T-helper 1 cell (primary cell): ENCODE measurements around the gene SND1.

Experiments
- DNase-seq, 5 donors: peaks; one replicate each; pipeline ENCODE4 v3.0.0-alpha.2; 2012 to 2020
- total RNA-seq, 4 donors: gene quantifications; one replicate each; lab custom pipeline; 2026; lab: John Stamatoyannopoulos, UW

SND1 gene
- 114 to 210 (median 171) reads per million in 4 donors for total RNA-seq

DNA sequence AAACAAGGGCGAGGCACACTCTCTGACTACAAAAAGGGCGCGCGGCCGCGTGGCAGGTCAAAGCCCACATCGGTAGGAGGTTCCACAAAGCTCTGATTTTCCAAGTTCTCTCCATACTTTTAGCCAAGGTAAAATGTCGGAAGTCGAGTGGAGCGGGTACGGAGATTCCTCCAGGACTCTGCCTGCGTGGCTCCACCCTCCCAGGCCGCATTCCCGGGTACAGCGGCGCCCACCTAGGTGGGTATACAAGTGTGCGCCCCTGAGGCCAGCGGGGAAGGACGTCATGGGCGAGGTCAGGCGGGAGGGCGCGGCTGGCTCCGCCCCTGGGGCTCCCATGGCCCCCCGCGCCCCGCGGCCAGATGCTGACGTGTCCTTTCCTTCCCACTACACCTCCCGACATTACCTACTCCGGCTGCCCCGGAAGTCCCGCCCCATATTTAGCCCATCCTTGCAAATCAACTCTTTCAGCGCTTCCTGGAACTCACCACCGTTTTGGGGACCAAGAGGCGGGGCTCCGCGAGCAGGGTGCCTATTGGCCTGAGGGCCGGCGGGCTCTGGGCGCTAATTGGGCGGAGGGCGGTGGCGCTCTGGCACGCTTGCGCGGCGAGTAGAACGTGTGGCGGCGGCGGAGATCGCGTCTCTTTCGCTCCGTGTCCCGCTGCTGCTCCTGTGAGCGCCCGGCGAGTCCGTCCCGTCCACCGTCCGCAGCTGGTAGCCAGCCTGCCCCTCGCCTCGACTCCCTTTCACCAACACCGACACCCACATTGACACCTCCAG lies at the start of gene SND1:
Gene SND1 (plus strand): TSS at position 639 of the 777 bp plus-strand sequence. CDS start 180 bp downstream, outside the sequence.
- peak; percentile 96 to 99 (median 98) for DNase-seq

DNA sequence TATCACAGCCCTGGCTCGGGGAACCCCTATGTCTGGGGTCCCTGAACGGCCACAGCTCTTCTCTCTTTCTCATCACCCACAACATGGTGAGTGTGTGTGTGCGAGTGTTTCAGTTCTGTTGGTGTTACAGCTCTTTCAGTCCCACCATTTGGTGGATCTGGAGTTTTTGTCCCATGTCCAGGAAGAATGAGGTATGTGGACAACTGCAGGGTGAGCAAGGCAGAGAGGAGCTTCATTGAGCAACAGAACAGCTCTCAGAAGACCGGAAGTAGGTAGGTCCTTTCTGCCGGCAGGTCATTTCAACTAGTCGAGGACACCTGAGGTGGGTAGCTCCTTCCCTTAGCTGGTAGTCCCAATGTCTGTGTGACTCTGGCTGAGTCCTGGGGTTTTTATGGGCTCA lies 43.5 kb upstream of the SND1 start:
- no peak for DNase-seq

DNA sequence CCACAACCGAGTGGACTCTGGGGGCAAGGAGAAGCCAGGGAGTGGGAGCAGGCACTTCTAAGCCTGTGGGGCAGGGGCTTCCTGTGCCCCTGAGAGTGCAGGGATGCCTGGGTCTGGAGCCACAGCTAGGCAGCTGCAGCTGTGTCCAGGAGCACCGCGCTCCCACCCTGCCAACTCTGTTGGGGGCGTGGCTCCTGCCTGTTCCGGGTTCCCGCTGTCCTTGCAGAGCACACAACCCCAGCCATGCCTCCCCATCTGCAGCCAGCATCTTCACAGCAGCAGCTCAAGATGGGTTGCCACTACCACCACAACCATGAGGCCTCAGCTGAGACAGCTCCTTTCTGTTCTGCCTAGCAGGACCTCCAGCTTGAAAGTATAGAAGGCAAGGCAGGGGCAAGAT lies 42.7 kb upstream of the SND1 start:
- DNase-seq = no peak

DNA sequence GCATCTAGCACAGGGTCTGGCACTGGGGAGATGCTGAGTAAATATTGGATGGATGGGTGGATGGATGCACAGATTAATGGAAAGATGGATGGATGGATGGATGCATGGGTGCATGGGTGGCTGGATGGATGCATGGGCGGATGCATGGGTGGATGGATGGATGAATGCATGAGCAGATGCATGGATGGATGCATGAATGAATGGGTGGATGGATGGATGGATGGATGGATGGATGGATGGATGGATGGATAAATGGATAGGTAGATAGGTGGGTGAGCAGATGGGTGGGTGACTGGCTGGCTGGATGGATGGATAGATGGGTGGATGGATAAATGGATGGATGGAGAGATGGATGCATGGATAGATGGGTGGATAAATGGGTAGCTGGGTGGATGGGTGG lies 39.7 kb upstream of the SND1 start:
- no peak for DNase-seq

DNA sequence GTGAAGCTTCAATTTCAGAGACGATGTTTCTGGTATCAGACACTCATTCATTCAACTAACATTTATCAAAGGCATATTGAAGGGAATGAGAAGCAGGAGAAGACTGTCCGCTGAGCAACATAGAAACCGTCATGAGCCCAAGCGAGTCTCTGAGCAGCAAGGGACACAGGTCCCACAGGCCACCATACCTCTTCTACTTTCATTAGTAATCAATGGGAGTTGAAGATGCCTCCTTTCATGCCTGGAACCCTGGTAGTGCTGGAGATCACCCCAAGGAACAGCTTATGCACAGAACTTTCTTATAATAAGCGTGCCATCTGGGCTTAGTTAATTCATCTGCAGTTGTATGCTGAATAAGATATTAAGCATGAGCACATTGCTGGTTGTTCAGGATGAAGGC lies 35.3 kb upstream of the SND1 start:
- no peak for DNase-seq

DNA sequence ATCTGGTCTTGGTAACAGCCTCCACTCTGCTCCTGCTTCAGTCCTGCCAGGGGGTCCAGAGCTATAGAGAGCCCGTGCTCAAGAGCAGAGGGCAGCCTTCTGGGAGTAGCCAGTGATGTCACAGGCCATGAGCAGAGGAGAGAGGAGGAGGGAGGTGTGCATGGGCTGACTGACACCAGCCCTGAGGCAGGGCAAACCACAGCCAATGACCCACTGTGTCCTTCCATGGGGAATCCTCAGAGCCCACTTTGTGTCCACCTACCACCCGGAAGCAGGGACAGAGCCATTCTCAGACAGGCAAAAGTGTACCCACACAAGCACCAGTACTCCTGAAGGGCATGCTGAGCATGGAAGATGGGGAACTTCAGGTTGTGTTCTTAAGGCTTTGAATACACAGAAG lies 34.0 kb upstream of the SND1 start, which contains the start of gene PAX4:
Gene PAX4 (minus strand): TSS at position 101 of the 400 bp plus-strand sequence. CDS start 2,214 bp downstream, outside the sequence.
- DNase-seq = no peak

DNA sequence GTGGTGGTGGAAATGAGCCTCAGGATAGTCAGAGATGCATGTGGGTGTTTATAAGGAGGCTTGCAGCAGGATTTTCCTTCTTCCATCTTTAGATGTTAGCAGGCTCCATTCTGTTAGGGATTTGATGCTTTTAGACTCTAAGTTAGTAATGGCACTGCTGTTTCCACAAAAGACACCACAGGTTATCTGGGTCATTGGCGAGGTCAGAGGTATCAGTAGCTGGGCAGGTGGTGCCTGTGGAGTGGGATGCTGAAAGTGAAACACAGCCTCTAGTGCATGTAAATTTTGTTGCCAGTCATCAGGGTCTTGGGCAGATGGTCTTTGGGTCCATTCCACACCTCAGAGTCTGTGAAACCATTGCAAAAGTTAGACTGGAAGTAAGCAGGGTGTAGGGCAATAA lies 33.2 kb upstream of the SND1 start:
- no peak for DNase-seq

DNA sequence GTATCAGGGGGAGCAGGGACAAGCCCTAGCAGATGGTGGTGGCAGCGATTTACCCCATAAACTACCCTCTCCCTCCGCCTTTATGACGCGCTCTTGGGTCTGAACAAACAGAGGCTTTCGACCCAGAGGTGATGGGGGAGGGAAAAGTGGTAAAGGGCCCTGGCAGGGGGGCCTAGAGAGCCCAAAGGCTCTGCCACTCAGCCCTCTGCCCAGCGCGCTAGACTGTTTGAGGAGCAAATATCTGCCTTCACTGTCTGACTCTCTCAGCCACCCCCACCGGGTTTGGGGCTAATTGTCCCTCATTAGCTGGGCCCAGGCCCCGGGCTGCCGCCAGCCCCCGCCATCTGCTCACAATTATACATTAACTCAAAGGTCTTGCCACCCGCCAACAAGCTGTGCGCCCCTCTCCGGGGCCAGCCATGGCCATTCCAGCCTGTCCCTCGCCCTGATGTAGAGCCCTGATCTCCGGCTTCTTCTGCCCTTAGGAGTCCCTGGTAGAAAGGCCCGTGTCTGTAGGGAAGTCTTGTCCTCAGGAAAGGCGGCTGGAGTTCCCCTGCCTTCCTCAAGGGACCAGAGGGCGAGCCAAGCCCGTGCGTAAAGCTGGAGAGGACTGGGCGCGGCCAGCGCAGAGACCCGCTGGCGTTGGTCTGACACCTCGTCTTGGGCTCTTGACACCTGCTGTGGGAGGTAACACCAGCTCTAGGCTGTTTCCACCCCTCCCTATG lies 32.2 kb upstream of the SND1 start:
- no peak for DNase-seq

DNA sequence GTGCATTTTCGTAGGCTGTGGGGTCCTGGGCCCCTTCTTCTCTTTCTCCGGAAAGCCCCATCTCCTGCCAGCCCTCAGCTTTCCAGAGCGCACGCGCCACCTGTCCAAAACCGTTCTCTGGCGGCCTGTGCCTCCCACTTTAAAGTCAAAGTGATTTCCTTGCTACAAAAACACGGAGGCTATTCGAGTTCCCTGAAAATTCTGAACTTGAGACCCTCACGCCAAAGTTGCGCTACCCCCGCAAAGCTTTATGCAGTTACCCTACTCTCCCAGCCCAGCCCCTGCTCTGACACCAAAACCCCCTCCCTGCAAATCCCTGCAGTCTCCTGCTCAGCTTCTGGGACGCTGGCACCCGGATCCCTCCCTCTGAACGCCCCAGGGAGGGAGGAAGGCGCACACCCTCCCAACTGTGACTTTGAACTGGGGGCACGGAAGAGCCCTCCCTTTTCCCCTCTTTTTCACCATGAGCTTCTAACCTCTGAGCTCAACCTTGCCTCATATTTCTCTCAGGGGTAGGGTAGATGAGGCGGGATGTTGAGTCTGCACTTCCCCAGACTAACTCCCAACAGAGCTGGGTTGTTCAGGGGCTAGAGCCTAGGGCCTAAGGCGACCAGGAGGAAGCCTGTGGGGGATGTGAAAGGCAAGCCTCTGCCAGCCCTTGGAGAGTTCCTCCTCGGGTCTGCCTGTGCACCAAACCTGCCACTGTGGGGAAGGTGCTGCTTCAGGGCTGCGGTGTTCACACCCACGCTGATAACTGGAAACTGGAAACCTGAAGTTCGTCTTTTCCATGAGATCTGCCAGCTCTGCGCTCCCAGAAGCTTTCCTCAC lies 31.4 kb upstream of the SND1 start:
- no peak for DNase-seq

DNA sequence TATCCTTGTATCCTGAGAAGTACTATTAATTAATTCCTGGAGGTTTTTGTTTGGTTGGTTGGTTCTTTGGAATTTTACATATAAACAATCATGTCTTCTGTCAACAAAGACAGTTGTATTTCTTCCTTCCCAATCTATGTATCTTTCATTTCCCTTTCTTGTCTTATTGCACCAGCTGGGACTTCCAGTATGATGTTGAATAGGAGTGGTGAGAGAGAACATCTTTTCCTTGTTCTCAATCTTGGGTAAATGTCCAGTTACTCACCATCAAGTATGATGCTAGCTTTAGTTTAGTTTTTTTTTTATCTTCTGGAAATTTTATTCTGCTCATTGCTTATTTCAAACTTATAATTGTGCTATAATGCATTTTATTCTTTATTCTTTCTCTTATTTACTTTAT lies 26.7 kb upstream of the SND1 start:
- no peak for DNase-seq

DNA sequence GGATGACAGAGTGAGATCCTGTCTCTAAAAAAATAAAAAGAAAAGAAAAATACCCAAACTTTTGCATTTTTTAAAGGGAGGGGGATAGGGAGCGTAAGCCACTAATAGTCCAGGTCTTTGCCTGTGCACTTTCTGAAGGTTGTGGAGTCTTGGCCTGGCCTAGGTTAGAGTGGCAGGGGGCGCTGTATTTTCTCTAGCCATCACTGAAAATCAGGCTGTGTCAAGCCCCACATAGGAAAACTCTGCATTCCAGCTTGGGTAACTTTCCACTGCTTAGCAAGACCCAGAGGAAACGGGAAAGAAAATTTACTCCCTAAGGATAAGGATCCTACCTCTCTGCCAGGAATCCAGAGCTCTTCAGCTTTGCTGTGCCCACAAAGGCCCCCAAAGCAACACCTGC lies 23.5 kb upstream of the SND1 start:
- no peak for DNase-seq

DNA sequence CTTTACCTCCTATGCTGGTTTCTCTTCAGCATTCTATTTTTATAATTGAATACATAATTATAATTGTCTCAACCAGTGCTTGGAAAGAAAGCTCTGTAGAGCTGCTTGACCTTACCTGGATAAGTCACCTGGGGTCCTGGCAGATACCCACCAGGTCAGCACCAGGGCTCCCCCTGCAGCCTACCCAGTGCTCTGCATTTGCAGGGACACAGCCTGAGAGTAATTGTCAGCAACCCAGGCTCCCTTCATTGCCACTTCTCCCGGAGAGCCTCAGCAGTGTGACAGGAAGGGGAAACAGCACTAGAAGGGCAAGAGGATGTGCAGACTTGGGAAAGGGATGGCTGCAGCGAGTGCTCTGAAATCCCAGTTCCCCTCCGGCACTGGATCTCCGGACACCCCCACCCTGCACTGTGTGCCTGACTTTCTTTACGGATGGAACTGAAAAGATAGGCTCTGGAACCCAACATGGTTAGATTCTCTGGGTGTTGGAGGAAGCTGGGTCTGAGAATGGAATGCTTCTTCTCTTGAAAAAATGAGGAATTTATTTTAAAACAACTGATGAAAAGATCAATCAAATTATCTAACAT lies 22.6 kb upstream of the SND1 start:
- no peak for DNase-seq

DNA sequence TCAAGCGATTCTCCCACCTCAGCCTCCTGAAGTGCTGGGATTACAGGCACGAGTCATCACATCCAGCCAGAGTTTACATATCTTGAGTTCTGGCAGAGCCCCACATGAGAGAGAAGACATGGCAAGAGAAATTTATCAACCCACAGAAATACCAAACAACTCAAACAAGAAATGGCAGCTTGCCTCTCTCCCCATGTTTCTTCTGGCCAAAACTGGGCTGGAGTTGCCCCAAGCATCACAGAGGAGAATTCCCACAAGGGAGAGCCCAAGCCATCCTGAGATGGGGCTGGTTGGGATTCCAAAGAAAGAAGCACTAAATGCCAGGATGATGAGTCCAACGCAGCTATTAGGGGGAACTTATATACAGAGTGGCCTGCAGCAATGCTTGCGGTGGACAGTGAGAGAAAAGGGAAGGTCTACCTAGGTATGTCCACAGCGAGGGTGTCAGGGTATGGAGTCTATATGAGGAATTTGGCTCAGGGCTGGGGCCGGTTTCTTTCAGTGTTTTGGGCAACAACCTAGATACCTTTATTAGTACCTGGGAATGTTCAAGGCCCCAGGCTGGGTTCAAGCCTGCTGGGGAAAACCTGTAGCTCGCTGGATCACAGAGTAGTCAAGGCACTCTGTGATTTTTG lies 19.6 kb upstream of the SND1 start:
- DNase-seq = no peak

DNA sequence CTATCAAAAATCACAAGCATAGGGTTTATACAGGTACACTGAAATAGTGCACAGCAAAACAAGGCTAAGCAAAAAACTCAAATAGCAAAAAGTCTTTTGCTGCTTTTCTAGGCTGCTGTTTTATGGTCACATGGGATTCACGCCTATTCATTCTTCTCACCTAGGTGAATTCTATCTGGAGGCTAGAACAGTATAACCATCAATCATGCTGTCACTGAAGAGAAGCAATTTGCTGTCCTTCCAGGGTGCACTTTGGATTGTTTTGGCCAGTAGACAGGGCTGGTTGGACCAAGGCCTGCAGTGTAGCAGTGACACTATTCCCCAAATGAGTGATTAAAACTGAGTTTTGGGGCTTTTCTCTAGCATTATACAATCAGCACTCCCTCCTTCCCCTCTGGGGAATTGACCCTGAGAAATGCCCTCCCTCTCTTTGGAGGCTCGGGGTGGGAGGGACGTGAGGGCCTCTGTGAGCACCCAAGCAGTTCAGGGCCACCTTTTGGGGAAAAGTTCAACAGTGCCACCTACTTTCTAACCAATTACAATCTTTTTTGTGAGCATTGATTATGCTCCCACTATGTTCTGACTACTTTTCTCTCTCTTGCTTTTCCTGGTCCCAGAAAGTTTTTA lies 16.2 kb upstream of the SND1 start:
- no peak for DNase-seq

DNA sequence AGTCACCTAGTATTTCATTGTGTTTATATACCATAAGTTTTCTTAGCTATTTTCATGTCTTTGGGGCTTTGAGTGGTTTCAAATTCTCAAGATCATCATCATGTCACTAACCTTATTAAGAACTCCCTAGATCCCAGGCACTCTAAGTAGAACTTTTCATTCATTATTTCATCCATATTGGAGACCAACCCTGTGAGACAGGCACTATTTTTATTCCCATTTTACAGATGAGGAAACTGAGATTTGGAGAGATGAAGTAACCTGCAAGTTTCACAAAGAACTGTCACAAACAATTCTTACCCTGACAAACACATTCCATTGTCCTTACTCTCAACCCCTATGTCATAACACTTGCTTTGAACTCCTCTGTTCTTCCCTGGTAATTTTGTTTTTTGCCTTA lies 13.8 kb upstream of the SND1 start:
- no peak for DNase-seq

DNA sequence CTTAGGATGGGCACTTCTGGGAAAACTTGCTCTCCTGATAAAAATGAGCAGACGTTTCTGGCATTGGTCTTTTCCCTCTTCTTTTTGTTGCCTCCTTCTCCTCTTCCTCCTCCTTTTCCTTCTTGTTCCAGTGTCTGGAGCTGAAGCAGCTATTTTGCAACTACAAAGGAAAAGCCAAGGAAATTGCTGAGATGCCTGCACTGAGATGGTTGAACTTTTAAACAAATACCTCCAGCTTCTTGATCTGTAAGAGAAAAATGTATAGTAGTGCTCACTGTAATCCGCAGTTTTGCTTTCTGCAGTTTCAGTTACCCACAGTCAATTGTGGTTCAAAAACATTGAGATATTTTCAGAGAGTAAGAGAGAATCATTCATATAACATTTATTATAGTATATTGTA lies 7.5 kb upstream of the SND1 start:
- DNase-seq = no peak

DNA sequence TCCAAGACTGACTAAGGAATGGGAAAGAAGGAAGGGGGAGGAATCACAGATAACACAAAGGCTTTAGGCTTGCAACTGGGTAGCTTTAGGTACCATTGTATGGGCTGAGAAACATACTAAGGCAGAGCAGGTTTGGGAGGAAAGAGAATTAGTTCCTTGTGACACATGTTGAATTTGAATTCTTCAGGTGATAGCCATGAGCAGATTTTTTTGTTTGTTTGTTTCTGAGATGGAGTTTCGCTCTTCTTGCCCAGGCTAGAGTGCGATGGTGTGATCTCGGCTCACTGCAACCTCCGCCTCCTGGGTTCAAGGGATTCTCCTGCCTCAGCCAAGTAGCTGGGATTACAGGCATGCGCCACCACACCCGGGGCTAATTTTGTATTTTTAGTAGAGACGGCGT lies 4.4 kb upstream of the SND1 start:
- no peak for DNase-seq

DNA sequence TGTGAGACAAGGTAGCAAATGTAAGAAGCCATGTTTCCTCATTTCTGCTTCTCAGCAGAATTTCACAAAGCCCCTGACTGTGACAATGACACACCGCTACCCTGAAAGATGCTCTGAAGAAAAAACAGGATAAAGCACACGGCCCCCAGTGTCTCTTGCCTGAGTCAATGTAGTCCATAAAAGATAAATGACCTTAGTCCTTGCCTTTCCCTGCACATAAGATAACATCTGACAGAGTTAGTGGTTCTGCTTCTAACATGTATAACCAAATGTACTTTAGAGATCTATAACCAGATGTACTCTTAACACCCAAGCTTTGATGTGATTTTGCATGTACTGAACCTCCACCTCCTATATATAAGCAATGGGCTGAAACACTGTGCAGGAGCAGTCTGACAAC lies 3.0 kb upstream of the SND1 start:
- DNase-seq = no peak

DNA sequence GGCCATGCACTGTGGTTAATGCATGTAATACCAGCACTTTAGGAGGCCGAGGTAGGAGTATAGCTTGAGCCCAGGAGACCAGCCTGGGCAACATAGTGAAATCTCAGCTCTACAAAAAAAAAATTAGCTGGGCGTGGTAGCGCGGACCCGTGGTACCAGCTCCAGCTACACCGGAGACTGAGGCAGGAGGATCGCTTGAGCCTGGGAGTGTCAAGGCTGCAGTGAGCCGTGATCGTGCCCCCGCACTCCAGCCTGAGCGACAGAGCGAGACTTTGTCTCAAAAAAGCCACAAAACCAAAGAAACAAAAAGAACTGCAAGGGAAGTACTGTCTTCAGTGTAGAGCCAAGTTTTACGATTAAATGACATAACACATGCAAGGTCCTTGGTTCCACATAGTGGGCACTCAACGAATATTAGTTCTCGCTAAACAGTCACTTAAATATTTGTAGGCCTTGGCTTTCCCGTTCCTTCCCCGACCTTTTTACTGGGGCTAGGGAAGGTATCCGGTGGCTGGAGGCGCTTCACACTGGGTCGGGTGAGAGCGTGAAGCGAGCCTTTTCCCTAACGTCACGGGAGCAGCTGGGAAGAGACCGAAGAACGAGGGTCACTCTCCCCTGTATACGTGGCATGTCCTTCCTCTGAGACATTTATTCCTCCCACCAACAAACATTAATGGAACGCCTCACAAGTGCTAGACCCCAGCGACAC lies 993 bp upstream of the SND1 start:
- peak in 1 of 5 donors; percentile 40 for DNase-seq

DNA sequence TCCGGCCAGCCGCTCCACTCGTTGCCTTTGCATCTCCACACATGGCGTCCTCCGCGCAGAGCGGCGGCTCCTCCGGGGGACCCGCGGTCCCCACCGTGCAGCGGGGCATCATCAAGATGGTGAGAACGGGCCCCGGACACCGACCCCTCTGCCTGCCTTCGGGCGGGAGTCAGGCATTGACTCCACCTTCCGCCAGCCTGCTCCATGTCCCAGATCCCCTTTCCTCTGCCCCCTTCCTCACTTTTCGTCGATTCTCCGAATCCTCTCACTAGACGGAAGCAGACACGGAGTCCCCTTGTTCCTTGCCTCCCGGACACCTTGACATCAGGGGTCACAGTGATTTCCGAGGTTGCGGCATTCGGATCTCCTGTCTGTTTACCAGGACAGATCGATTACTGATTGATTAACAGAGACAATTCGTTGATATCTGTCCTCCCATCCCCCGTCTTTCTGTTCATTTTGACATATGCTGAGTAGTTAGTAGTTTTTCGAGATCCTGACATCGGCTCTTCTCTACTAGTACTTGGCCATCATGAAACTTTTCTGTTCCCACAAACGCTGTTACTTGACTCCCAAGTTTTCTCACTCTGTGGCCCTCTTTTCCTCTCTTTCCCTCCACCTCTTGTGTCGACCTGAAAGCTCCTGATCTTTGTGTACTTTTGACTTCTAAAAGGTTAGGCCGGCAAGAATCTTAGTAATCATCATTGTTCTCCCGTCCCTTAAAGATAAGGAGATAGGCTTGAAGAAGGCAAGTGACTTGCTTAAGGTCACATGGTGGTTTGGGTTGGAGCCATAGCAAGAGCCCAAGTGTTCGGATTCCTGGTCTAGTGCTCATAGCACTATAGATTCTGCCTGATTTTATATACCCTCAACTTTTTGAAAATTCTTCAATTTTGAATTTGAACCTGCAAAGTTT lies 597 bp downstream of the SND1 start:
- DNase-seq = peak in 1 of 5 donors; percentile 15
